Measurements from ENCODE around the gene CPLX3.
A peak's percentile ranks its signal among the peaks of the same experiment; 100 is the strongest.

- TF ChIP-seq POLR2AphosphoS5 (IDR thresholded peaks at IDR 0.05; ENCODE audit: low read depth, low read length) (peak; percentile 70; the same call in 1 of the 2 replicates), TAF1 (IDR thresholded peaks at IDR 0.05; ENCODE audit: borderline replicate concordance, low read depth, low read length) (0 out of 2 replicates have a peak, but pooled peaks have one; percentile 26), POLR2A (IDR thresholded peaks at IDR 0.05; ENCODE audit: low read depth, low read length) (no peak)
These were observed 36.1 kb upstream of the CPLX3 start for GRCh38 chr15:74790080-74790916.

Measured in GM12892 (cell line).